Activated naive CD8-positive, alpha-beta T cell treated with anti-CD3 and anti-CD28 coated beads, Interleukin-2, amount 50 U/mL, for 24 hours (primary cell): Measurements from ENCODE around the gene ADAMTSL3.

Experiments
- ATAC-seq: fragments of 150-1000 bp; cut with Tn5 transposase; one replicate; pipeline ENCODE4 v1.10.0; 2021
- DNase-seq: peaks from one replicate; pipeline ENCODE4 v3.0.0; 2021
- H3K27ac Mint-ChIP-seq: one replicate; pipeline ENCODE4 v1.8.0; 2021; ENCODE audit warnings: mild to moderate bottlenecking, mixed read lengths
- H3K27me3 Mint-ChIP-seq: one replicate; pipeline ENCODE4 v1.8.0; 2021; ENCODE audit warnings: mixed read lengths
- H3K36me3 Mint-ChIP-seq: one replicate; pipeline ENCODE4 v1.8.0; 2021; ENCODE audit warnings: low read depth, mixed read lengths
- H3K4me1 Mint-ChIP-seq: one replicate; pipeline ENCODE4 v1.8.0; 2021; ENCODE audit warnings: mixed read lengths
- H3K4me3 Mint-ChIP-seq: one replicate; pipeline ENCODE4 v1.8.0; 2021; ENCODE audit warnings: mild to moderate bottlenecking, moderate library complexity, mixed read lengths
- H3K9me3 Mint-ChIP-seq: one replicate; pipeline ENCODE4 v1.8.0; 2021; ENCODE audit warnings: mixed read lengths

Gene ADAMTSL3

GRCh38 chr15:83999396-84000135 is 345.6 kb downstream of the ADAMTSL3 start:
- Mint-ChIP-seq H3K36me3 (no peaks in the 10 kb centered on the region), H3K27me3 (peaks cover 2% of the 10 kb centered on the region), H3K27ac (no peak overlapping the region), H3K4me1 (no peaks in the 10 kb centered on the region), H3K9me3 (no peaks in the 10 kb centered on the region), H3K4me3 (no peak overlapping the region)
- no peak for DNase-seq
- ATAC-seq, result no peak

DNA sequence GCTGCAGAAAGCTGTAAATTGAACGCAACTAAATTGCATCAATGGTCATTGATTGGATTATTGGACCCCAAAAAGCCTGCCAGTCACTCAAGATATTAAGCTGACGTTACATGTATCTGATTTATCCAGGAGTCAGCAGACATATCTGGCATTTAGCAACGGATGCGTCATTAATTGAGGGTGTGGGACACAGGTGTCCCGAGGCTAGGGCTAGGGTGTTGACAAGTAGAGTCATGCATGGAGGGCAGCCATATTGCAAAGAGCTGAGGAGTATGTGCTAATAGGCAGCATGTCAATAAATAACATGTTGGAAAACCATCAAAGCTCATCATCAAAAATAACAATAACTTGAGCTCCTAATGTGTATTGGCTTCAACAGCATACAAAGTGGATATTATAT is 347.1 kb downstream of the ADAMTSL3 start:
- peaks cover 2% of the 10 kb centered on the region for H3K27me3 Mint-ChIP-seq
- ATAC-seq, result no peak
- no peak overlapping the region for H3K27ac Mint-ChIP-seq
- H3K36me3 Mint-ChIP-seq, result no peaks in the 10 kb centered on the region
- no peaks in the 10 kb centered on the region for H3K9me3 Mint-ChIP-seq
- H3K4me1 Mint-ChIP-seq, result no peaks in the 10 kb centered on the region
- no peak overlapping the region for H3K4me3 Mint-ChIP-seq
- DNase-seq, result no peak

GRCh38 chr15:84001655-84002054 is 347.7 kb downstream of the ADAMTSL3 start:
- no peaks in the 10 kb centered on the region for H3K4me1 Mint-ChIP-seq
- no peak overlapping the region for H3K4me3 Mint-ChIP-seq
- ATAC-seq, result no peak
- no peak for DNase-seq
- peaks cover 2% of the 10 kb centered on the region for H3K27me3 Mint-ChIP-seq
- H3K27ac Mint-ChIP-seq, result no peak overlapping the region
- H3K9me3 Mint-ChIP-seq, result no peaks in the 10 kb centered on the region
- H3K36me3 Mint-ChIP-seq, result no peaks in the 10 kb centered on the region

DNA sequence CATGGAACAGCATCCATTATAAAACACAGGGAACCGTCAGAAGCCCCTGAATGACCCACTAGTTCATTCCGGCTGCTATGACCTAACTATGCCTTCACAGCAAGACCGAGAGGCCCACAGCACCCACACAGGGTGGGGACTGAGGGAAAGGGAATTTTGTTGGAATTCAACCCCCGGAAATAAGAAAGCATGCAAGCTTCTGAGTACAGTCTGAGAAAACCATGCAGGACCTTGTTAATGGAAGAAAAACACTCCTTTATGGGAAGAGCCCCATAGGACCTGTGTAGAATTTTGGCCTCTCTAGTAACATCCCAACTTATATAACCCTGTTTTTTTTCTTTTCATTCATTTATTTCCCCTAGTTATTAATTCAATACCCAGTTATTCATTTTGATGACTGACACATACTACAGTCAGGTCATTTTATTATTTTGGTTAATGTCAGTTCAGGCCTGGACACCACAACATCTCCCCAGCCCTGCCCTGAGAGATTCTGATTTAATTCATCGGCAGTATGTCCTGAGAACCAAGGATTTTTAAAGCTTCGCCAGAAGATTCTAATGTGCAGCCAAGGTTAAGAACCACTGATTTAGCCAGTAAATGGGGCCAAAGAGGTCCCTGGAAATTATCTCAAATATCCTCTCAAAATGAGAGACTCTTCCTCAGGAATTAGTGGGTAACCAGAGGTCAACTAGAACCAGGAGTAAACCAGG is 350.0 kb downstream of the ADAMTSL3 start:
- H3K27me3 Mint-ChIP-seq, result peaks cover 2% of the 10 kb centered on the region
- no peaks in the 10 kb centered on the region for H3K36me3 Mint-ChIP-seq
- no peak for DNase-seq
- no peak overlapping the region for H3K27ac Mint-ChIP-seq
- no peaks in the 10 kb centered on the region for H3K9me3 Mint-ChIP-seq
- H3K4me3 Mint-ChIP-seq, result no peak overlapping the region
- H3K4me1 Mint-ChIP-seq, result no peaks in the 10 kb centered on the region
- no peak for ATAC-seq

- H3K9me3 Mint-ChIP-seq, result peaks cover 2% of the 10 kb centered on the region
- no peaks in the 10 kb centered on the region for H3K36me3 Mint-ChIP-seq
- H3K27me3 Mint-ChIP-seq, result peaks cover 2% of the 10 kb centered on the region
- no peak overlapping the region for H3K4me3 Mint-ChIP-seq
- no peak overlapping the region for H3K27ac Mint-ChIP-seq
- DNase-seq, result no peak
- H3K4me1 Mint-ChIP-seq, result no peaks in the 10 kb centered on the region
- no peak for ATAC-seq
Observed at GRCh38 chr15:84006421-84006820, 352.5 kb downstream of the ADAMTSL3 start.

- H3K4me1 Mint-ChIP-seq, result no peaks in the 10 kb centered on the region
- DNase-seq (no peak), ATAC-seq (no peak)
- H3K9me3 Mint-ChIP-seq, result peaks cover 12% of the 10 kb centered on the region
- H3K36me3 Mint-ChIP-seq, result no peaks in the 10 kb centered on the region
- no peak overlapping the region for H3K4me3 Mint-ChIP-seq
- no peak overlapping the region for H3K27ac Mint-ChIP-seq
- peaks cover 4% of the 10 kb centered on the region for H3K27me3 Mint-ChIP-seq
Observed at GRCh38 chr15:84009616-84010015, 355.7 kb downstream of the ADAMTSL3 start.

DNA sequence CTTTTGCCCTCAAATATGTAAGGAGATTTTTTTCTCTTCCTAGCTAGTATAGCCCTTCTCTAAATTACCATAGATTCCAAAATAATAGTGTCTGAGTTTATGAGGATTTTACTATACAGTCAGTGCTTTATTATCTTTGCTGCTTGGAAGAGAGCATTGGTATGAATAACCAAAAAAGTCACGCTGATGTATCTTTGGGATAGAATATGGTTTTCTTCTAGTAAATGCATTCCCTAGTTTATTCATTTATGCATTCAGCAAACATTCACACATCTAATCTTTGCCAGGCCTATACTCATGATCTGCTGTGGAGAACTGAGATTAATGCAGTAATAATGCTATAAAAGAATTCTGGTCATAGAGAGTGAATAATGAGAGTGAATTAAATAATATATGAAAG is 356.3 kb downstream of the ADAMTSL3 start:
- ATAC-seq, result no peak

GRCh38 chr15:84016371-84016770 is 362.4 kb downstream of the ADAMTSL3 start:
- H3K4me3 Mint-ChIP-seq, result no peak overlapping the region
- peaks cover 2% of the 10 kb centered on the region for H3K27me3 Mint-ChIP-seq
- no peaks in the 10 kb centered on the region for H3K36me3 Mint-ChIP-seq
- ATAC-seq (no peak), DNase-seq (no peak)
- peaks cover 10% of the 10 kb centered on the region for H3K9me3 Mint-ChIP-seq
- no peaks in the 10 kb centered on the region for H3K4me1 Mint-ChIP-seq
- H3K27ac Mint-ChIP-seq, result no peak overlapping the region

More for the DNA sequence above, 356.3 kb downstream of the ADAMTSL3 start:
- H3K4me3 Mint-ChIP-seq, result no peak overlapping the region
- no peaks in the 10 kb centered on the region for H3K36me3 Mint-ChIP-seq
- no peaks in the 10 kb centered on the region for H3K4me1 Mint-ChIP-seq
- H3K27ac Mint-ChIP-seq, result no peak overlapping the region
- H3K9me3 Mint-ChIP-seq, result peaks cover 12% of the 10 kb centered on the region
- peaks cover 4% of the 10 kb centered on the region for H3K27me3 Mint-ChIP-seq
- no peak for DNase-seq

GRCh38 chr15:84022516-84022915 is 368.6 kb downstream of the ADAMTSL3 start:
- H3K4me3 Mint-ChIP-seq, result no peak overlapping the region
- H3K9me3 Mint-ChIP-seq, result peaks cover 5% of the 10 kb centered on the region
- H3K4me1 Mint-ChIP-seq, result no peaks in the 10 kb centered on the region
- ATAC-seq (no peak), DNase-seq (no peak)
- no peaks in the 10 kb centered on the region for H3K36me3 Mint-ChIP-seq
- no peak overlapping the region for H3K27ac Mint-ChIP-seq
- peaks cover 5% of the 10 kb centered on the region for H3K27me3 Mint-ChIP-seq

DNA sequence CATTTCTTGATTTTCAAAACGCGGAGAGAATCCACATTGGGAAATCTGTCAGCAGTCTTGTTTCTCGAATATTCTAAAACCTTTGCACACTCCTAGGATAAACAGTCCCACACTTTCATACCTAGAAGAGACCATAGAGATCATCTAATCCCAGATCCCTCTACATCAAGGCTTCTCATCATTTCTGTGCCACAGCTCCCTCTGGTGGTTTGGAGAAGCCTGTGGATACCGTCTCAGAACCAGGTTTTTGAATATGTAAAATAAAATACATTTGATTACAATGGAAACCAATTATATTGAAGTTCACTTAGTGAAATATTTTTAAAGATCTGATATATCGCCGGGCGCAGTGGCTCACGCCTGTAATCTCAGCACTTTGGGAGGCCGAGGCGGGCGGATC is 369.7 kb downstream of the ADAMTSL3 start:
- peaks cover 11% of the 10 kb centered on the region for H3K9me3 Mint-ChIP-seq
- no peak overlapping the region for H3K27ac Mint-ChIP-seq
- DNase-seq (peak; percentile 33), ATAC-seq (no peak)
- H3K4me1 Mint-ChIP-seq, result no peaks in the 10 kb centered on the region
- no peaks in the 10 kb centered on the region for H3K36me3 Mint-ChIP-seq
- H3K27me3 Mint-ChIP-seq, result peaks cover 5% of the 10 kb centered on the region
- H3K4me3 Mint-ChIP-seq, result no peak overlapping the region

DNA sequence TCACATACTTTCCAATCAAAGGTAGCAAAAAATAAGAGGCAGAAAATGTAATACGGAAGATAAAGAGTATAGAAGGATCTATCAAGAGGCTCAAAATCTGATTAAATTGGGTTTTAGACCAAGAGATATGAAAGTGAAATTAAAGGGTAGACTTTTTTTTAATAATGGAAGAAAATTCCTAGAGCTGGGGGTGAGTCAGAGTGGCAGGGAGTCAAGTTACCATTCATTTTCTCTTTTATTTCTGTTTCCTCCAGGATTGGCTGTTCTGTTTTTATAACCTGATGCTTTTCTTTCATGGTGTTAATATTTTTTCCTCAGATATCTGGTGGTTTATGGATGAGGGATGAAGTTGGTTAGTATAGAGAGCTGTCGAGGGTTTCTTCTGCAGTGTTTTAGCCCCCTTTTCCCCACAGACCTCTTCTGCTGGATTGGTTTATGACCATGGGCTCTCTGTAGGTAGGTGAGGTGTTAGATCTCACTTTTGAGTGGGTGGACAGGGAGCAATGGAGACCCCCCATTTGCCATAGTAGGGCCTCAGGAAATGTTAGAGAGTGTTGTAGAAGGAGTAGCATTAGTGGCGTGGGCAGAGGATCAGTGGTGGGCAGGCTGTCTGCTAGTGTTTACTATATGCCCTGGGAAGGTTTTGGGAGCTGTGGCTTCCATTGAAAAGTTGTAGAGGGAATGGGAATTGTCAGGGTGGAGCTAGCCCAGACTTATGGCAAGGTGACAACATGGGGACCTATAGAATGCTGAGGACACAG is 380.1 kb downstream of the ADAMTSL3 start:
- no peak overlapping the region for H3K27ac Mint-ChIP-seq
- peaks cover 13% of the 10 kb centered on the region for H3K27me3 Mint-ChIP-seq
- peaks cover 5% of the 10 kb centered on the region for H3K9me3 Mint-ChIP-seq
- H3K4me3 Mint-ChIP-seq, result no peak overlapping the region
- DNase-seq (no peak), ATAC-seq (no peak)
- no peaks in the 10 kb centered on the region for H3K4me1 Mint-ChIP-seq
- no peaks in the 10 kb centered on the region for H3K36me3 Mint-ChIP-seq

- Mint-ChIP-seq H3K27ac (no peak overlapping the region), H3K27me3 (peaks cover 14% of the 10 kb centered on the region), H3K4me3 (no peak overlapping the region), H3K9me3 (no peaks in the 10 kb centered on the region), H3K4me1 (no peaks in the 10 kb centered on the region), H3K36me3 (no peaks in the 10 kb centered on the region)
- ATAC-seq, result no peak
- no peak for DNase-seq
Observed at GRCh38 chr15:84034578-84035398, 380.9 kb downstream of the ADAMTSL3 start.

DNA sequence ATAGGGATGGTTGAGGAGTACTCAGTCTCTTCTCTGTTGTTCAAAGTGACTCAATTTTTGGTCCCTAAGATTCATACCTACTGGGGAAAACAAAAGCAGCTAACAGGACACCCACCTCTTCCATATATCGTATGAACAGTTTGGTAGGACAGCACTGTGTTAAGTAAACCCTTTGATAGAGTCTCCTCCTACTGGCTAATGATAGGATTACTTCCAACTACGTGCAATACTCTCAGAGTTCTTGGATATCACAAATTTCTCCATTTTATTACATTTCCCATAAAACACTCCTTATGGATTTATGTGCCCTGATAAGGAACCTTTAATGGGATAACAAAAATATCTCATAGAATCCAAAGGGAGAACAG is 381.5 kb downstream of the ADAMTSL3 start:
- ATAC-seq, result no peak
- Mint-ChIP-seq H3K27ac (no peak overlapping the region), H3K9me3 (no peaks in the 10 kb centered on the region), H3K36me3 (no peaks in the 10 kb centered on the region), H3K4me1 (no peaks in the 10 kb centered on the region), H3K27me3 (peaks cover 19% of the 10 kb centered on the region), H3K4me3 (no peak overlapping the region)
- DNase-seq, result no peak

DNA sequence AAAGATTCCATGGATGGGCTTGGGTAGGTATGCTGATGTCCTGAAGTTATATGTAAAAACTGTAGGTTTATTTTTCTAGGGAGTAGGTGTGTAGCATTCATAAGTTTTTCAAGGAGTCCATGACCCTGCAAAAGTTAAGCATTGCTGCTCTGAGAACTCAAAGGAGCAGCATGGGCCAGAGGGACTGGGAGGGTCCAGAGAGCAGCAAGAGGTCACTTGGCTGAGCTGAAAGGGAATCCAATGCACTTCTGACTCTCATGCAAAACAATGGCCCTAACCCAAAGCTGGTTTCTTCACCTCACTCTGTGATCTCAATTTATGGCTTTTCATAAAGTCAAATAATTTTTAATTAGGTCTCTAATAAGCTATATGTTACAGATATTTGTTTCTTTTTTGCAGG is 383.4 kb downstream of the ADAMTSL3 start:
- DNase-seq (no peak), ATAC-seq (no peak)
- Mint-ChIP-seq H3K36me3 (no peaks in the 10 kb centered on the region), H3K4me1 (no peaks in the 10 kb centered on the region), H3K4me3 (no peak overlapping the region), H3K9me3 (no peaks in the 10 kb centered on the region), H3K27ac (no peak overlapping the region), H3K27me3 (peaks cover 25% of the 10 kb centered on the region)
